HG02943 (cell line): ENCODE data around the gene RNLS.

Experiments used
- ATAC-seq: cut with Tn5 transposase; IDR thresholded peaks from one replicate; pipeline ENCODE4 v1.9.1; 2021; ENCODE audit warnings: mild to moderate bottlenecking, low read depth, moderate library complexity; ENCODE audit not compliant: unreplicated experiment

The RNLS gene

DNA sequence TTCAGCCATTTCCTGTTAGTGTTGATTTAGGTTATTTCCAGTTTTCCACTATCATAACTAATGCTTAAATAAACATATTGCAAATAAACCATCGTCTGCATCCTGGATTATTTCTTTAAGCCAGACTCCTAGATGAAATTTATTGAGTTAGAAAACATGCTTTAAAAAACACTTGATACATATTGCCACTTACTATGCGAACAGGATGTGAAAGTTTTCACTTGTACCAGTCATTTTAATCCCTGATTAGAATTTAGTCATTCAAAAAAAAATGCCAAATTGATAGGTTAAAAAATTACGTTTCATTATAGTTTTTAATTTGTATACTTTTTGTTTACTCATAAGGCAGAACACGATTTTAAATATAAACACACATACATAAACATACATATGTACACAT, 309.6 kb downstream of the RNLS start:
- ATAC-seq = no peak

GRCh38 chr10:88271761-88272543, 311.2 kb downstream of the RNLS start:
- ATAC-seq = peak; percentile 24

- ATAC-seq = peak; percentile 87
Observed at GRCh38 chr10:88270871-88271713, 312.0 kb downstream of the RNLS start.

DNA sequence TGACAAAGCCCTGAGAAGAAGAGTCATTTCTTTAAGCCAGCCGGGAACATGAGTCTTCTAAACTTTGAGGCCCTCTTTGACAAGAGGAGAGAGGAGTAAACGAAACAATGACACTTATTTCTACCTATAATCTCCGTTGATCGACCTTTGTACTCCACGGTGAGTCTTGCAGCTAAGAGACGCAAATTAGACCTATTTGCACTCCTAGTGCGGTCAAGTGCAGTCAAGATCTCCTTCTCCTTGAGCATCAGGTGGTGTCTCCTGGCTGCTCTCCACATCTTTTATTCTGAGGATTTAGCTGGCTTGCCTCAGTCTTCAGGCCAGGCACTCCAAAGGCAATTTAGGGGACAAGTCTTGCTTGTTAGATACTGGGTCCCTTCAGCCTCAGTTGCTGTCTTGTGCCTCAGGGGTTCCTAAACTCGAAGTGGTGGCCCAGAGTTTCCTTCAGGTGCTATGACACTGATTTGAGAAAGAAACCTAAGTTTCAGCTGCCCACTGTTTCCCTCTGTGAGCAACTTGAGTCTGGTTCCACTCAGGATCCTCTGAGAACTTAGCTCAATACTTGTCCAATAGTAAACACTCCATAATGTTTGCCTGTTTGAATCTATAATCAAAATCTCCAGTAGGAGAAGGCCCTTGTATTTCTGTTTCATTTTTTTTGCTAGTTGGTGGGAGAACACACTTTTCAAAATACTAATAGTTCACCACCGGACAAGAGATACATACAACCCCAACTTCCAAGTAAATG, 312.9 kb downstream of the RNLS start:
- ATAC-seq = no peak

- no peak for ATAC-seq
Observed at GRCh38 chr10:88262591-88263234, 320.4 kb downstream of the RNLS start.

DNA sequence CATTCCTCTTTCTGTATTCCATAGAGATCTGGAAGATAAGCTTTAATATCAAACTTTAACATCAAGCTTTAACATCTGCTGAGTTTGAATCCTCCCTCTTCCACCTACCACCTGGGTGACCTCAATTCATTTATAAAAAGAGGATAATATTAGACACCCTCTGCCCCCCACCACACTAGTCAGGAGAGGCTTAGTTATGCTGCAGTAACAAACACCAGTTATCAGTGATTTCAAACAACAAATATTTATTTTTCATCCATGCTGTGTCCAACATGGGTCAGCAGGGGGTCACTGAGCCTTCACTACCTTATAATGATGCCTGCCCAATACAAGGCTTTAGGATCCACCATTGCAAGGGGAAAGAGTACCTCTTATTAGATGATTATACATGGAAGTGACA, 322.0 kb downstream of the RNLS start:
- ATAC-seq = no peak

- ATAC-seq = no peak
Observed at GRCh38 chr10:88260329-88261051, 322.6 kb downstream of the RNLS start.

DNA sequence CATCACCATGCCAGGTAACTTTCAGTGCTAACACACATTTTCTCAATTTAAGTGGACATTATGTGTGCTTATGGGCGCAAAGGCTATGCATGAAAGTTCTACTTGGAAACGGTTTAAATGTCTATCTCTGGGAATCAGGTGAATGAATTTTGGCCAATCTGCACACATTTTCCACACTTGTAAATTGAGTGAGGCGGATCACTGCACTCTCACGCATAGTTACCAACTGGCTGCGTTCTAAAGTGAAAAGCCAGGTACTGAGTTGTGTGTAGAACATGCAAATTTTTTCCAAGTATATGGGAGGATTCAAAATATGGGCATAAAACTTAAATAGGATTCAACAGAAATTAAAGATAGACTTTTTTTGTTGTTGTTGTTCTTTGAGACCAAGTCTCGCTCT, 323.7 kb downstream of the RNLS start:
- no peak for ATAC-seq

GRCh38 chr10:88256886-88257285, 326.2 kb downstream of the RNLS start:
- no peak for ATAC-seq

DNA sequence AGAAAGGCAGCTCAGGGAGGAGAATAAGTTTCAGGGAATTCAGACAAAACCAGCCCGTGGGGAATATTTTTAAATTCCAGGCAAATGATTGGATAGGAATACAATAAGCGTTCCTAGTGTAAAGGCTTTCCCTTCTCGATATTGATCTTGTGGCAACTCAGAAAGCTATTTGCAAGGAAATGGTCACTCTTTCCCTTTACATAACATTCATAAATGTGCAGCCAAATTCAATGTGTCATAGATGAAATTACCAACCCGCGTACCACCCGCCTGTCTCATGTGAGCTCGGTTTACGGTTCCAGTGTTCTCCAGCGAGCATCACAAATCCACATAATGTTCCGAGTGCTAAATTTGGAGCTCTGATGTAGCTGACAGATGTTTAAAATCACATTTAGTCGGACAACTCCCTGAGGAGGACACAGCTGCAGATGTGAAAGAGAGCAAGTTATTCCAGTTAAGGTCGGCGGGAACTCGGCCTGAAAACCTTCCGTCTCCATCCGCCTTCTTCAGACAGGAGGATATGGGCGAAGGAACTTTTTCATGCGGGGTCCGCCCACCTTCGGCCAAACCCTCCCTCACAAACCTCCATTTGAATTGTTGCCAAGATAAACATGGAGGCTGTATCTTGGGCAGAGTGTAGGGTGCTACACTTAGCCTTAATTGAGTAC, 327.0 kb downstream of the RNLS start:
- ATAC-seq = no peak

- ATAC-seq = no peak
Observed at GRCh38 chr10:88254091-88254490, 329.0 kb downstream of the RNLS start.

GRCh38 chr10:88253622-88254021, 329.5 kb downstream of the RNLS start:
- no peak for ATAC-seq

DNA sequence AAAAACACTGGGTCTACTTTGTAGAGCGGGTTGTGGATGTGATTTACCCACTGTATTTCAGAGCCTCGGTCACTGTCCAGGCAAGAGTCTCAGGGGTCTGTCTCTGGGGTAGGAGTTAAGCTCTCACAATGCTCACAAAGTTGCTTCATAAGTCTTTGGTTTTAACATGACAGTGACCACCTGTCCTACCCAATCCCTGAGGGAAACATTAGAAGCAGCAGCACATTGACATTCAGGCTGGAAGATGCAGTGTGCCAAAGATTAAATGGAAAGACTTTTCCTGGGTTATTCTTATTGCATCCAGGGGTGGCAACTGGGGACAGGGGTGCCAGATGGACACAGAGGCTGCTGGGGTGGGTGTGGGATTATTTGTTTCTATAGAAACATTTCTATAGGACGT, 330.0 kb downstream of the RNLS start:
- ATAC-seq = no peak

- ATAC-seq = no peak
Observed at GRCh38 chr10:88249450-88249849, 333.7 kb downstream of the RNLS start.

GRCh38 chr10:88246675-88247074, 336.4 kb downstream of the RNLS start:
- ATAC-seq = no peak

DNA sequence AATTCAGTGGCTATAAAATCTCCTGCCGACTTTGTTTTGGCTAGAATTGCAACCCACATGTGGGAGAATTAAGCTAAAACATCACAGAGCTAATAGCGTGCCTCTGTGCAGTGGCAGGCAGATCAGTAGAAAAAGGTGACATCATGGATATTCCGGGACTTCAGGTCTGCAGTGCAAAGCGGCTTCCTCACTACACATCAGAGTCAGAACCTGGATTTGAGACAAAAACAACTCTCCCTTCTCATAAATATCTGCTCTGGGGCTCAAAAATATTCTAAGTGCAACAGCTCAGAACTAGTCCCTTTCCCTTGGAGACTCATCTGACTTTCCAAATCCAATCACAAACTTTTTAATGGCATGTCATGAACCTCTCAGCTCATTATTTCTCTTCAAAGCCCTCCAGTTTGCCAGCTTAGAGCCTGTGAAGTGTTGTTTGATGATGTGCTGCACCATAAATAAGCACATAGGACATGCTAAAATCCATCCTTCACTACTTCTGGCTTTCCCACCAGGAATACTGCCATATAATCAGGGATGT, 337.1 kb downstream of the RNLS start:
- no peak for ATAC-seq

DNA sequence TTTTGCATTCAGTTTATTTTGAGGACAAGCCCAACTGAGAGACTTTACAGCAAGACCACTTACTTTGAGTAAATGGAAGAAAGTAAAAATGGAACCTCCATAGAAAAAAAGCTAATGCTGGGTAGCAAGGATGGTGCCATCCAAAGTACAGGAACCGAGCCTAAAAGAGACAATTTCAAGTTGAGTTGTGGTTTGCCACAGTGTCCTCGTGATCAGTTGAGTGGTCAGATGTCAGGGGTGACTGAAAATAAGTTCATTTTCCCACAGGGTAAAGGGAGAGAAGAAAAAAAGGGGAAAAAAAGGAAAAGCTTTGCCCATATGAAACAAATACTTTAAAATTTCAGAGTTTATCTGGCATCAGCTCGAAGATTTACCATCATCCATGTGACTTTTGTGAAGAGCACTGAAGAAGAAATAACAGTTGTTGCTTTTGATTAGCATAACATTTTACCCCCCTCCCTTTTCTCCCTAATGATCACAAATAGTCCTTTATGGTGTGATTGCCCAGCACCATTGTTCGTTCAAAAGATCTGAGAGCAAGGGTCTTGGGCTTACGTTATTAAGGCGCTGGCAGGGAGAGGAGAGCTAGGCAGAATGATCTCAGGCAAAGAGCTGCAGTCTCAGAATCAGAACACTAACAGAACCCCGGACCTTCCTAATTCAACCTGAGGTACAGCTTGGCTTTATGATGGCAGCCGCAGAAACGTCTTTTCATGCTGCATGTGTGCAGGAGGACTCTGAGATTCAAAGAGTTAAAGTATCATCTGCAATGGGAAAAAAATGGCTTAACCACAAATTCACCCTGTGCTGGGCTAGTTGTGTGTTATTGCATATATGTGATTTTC, 338.1 kb downstream of the RNLS start:
- no peak for ATAC-seq
